GM18858 (cell line): ENCODE results near the gene TFF3.

ENCODE experiments used
- ATAC-seq: cut with Tn5 transposase; IDR thresholded peaks from one replicate; pipeline ENCODE4 v1.9.1; 2021; ENCODE audit not compliant: unreplicated experiment

Gene TFF3

GRCh38 chr21:42291751-42292562 is 23.3 kb downstream of the TFF3 start:
- no peak for ATAC-seq

GRCh38 chr21:42291003-42291750 is 24.0 kb downstream of the TFF3 start:
- ATAC-seq = no peak

- ATAC-seq = no peak
These were observed 24.7 kb downstream of the TFF3 start for GRCh38 chr21:42290505-42290904.

- no peak for ATAC-seq
These were observed 25.3 kb downstream of the TFF3 start for GRCh38 chr21:42289926-42290325.

GRCh38 chr21:42288962-42289361 is 26.2 kb downstream of the TFF3 start:
- ATAC-seq = no peak

GRCh38 chr21:42287193-42288083 is 27.8 kb downstream of the TFF3 start:
- no peak for ATAC-seq

- no peak for ATAC-seq
These were observed 28.8 kb downstream of the TFF3 start for GRCh38 chr21:42286416-42286815.

- ATAC-seq = no peak
These were observed 29.5 kb downstream of the TFF3 start for GRCh38 chr21:42285569-42286245.

- no peak for ATAC-seq
These were observed 32.5 kb downstream of the TFF3 start for GRCh38 chr21:42282715-42283114.

GRCh38 chr21:42282021-42282420 is 33.2 kb downstream of the TFF3 start:
- no peak for ATAC-seq

GRCh38 chr21:42281181-42281680 is 34.0 kb downstream of the TFF3 start:
- no peak for ATAC-seq

GRCh38 chr21:42280356-42281180 is 34.6 kb downstream of the TFF3 start:
- no peak for ATAC-seq

- no peak for ATAC-seq
These were observed 35.3 kb downstream of the TFF3 start for GRCh38 chr21:42279888-42280287.

GRCh38 chr21:42279341-42279871 is 35.8 kb downstream of the TFF3 start:
- ATAC-seq = no peak

- ATAC-seq = no peak
These were observed 36.6 kb downstream of the TFF3 start for GRCh38 chr21:42278451-42279149.

- ATAC-seq = no peak
These were observed 37.6 kb downstream of the TFF3 start for GRCh38 chr21:42277593-42277992.

- no peak for ATAC-seq
These were observed 38.6 kb downstream of the TFF3 start for GRCh38 chr21:42276526-42277154.

- ATAC-seq = no peak
These were observed 39.1 kb downstream of the TFF3 start for GRCh38 chr21:42276076-42276475.
